Astrocyte (in vitro differentiated cells and primary cell): ENCODE data around the gene ATXN7L1. TPM values are rescaled to one million over a fixed set of nuclear protein-coding genes. Genes with fewer than 3 reads are reported as not detected.

Experiments used
- DNase-seq: peaks from one replicate; pipeline ENCODE4 v3.0.0-alpha.2; 2010; ENCODE audit warnings: low read depth
- FAIRE-seq: peaks from 2 replicates; lab custom pipeline; 2011; peaks lifted over from hg19 to GRCh38; lab: Jason Lieb, UNC
- H2AFZ ChIP-seq: 2 replicates; pipeline ENCODE4 v1.6.0; 2012; ENCODE audit warnings: low read depth, low read length, inconsistent platforms
- H3K27ac ChIP-seq: 2 replicates; pipeline ENCODE4 v1.5.1; 2011; ENCODE audit warnings: low read depth, low read length, inconsistent platforms
- H3K27me3 ChIP-seq: 2 replicates; pipeline ENCODE4 v1.6.0; 2011; ENCODE audit warnings: low read length, inconsistent platforms; ENCODE audit not compliant: insufficient read depth
- H3K36me3 ChIP-seq: 2 replicates; pipeline ENCODE4 v1.5.1; 2011; ENCODE audit warnings: low read length, inconsistent platforms; ENCODE audit not compliant: insufficient read depth
- H3K4me1 ChIP-seq: 2 replicates; pipeline ENCODE4 v1.5.1; 2011; ENCODE audit warnings: low read length, inconsistent platforms; ENCODE audit not compliant: insufficient read depth
- H3K4me2 ChIP-seq: 2 replicates; pipeline ENCODE4 v1.6.0; 2012; ENCODE audit warnings: low read length, inconsistent platforms
- H3K4me3 ChIP-seq: 2 replicates; pipeline ENCODE4 v1.5.1; 2011; ENCODE audit warnings: low read depth, mild to moderate bottlenecking, low read length, inconsistent platforms; ENCODE audit not compliant: insufficient read depth
- H3K79me2 ChIP-seq: 2 replicates; pipeline ENCODE4 v1.6.0; 2012; ENCODE audit warnings: mild to moderate bottlenecking, low read length, inconsistent platforms; ENCODE audit not compliant: insufficient read depth
- H3K9ac ChIP-seq: 2 replicates; pipeline ENCODE4 v1.6.0; 2012; ENCODE audit warnings: mild to moderate bottlenecking, low read length, inconsistent platforms
- H3K9me3 ChIP-seq: 2 replicates; pipeline ENCODE4 v1.5.1; 2012; ENCODE audit warnings: low read depth, mild to moderate bottlenecking, low read length, inconsistent platforms; ENCODE audit not compliant: insufficient read depth
- H4K20me1 ChIP-seq: 2 replicates; pipeline ENCODE4 v1.6.0; 2012; ENCODE audit warnings: low read length, inconsistent platforms; ENCODE audit not compliant: insufficient read depth
- H3K27ac Mint-ChIP-seq: one replicate; pipeline ENCODE4 v1.8.0; 2021; ENCODE audit warnings: mild to moderate bottlenecking, mixed read lengths; ENCODE audit not compliant: unreplicated experiment
- H3K27me3 Mint-ChIP-seq: one replicate; pipeline ENCODE4 v1.8.0; 2021; ENCODE audit warnings: low read depth, mixed read lengths; ENCODE audit not compliant: unreplicated experiment
- H3K36me3 Mint-ChIP-seq: one replicate; pipeline ENCODE4 v1.8.0; 2021; ENCODE audit warnings: low read depth, mixed read lengths; ENCODE audit not compliant: unreplicated experiment
- H3K4me1 Mint-ChIP-seq: one replicate; pipeline ENCODE4 v1.8.0; 2021; ENCODE audit warnings: low read depth, mixed read lengths; ENCODE audit not compliant: unreplicated experiment
- H3K4me3 Mint-ChIP-seq: one replicate; pipeline ENCODE4 v1.8.0; 2021; ENCODE audit warnings: mild to moderate bottlenecking, moderate library complexity, mixed read lengths; ENCODE audit not compliant: unreplicated experiment
- H3K9me3 Mint-ChIP-seq: one replicate; pipeline ENCODE4 v1.8.0; 2021; ENCODE audit warnings: mild to moderate bottlenecking, mixed read lengths; ENCODE audit not compliant: unreplicated experiment
- EZH2 ChIP-seq: IDR thresholded peaks from 2 replicates; pipeline ENCODE4 v1.6.1; 2012; ENCODE audit warnings: mild to moderate bottlenecking, low read length, inconsistent platforms; ENCODE audit not compliant: insufficient read depth
- total RNA-seq: library from RNA; stranded (reverse); gene quantifications from 2 replicates; pipeline ENCODE4 v1.2.1, GENCODE V29; 2021
- TF ChIP-seq, protein P1 (sequence below): IDR thresholded peaks from 2 replicates; pipeline ENCODE4 v1.5.1; 2011; ENCODE audit warnings: low read depth, mild to moderate bottlenecking, inconsistent platforms, low read length, moderate library complexity; ENCODE audit not compliant: insufficient read depth

ATXN7L1 gene
- total RNA-seq, 1 donor from 2014 or later: 7.6 TPM

DNA sequence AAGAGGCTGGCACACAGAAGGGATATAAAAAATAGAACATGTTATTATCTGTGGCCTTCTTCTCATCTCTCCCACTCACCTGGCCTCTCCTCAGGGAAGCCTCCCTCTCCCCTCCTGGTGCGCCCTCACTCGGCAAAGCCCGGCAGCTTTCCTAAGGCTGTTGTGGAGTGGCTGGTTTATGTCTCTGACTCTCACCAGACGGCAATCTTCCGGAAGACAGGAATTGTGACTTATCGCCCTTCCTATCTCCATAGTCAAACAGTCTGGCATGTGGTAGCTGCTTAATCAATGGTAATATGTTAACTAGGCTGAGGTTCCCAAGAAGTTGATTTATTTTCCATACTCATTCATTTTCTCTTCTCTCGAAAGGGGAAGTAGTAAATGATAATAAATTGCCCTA, 78.7 kb downstream of the ATXN7L1 start:
- H3K27ac ChIP-seq: no peak overlapping the region
- H3K36me3 Mint-ChIP-seq: peaks cover 5% of the 10 kb centered on the region
- H3K36me3 ChIP-seq: no peaks in the 10 kb centered on the region
- peaks cover 48% of the 10 kb centered on the region for H3K4me1 Mint-ChIP-seq
- peaks cover 28% of the 10 kb centered on the region for H3K4me1 ChIP-seq
- H3K9me3 ChIP-seq: no peaks in the 10 kb centered on the region
- no peak overlapping the region for H2AFZ ChIP-seq
- no peak overlapping the region for H3K4me3 ChIP-seq
- no peak overlapping the region for H3K27ac Mint-ChIP-seq
- no peaks in the 10 kb centered on the region for H3K27me3 ChIP-seq
- FAIRE-seq (no peak), DNase-seq (no peak)
- no peaks in the 10 kb centered on the region for H3K9me3 Mint-ChIP-seq
- peaks cover 21% of the 10 kb centered on the region for H4K20me1 ChIP-seq
- no peak overlapping the region for H3K4me3 Mint-ChIP-seq
- H3K79me2 ChIP-seq: no peaks in the 10 kb centered on the region
- TF ChIP-seq, protein P1, sequence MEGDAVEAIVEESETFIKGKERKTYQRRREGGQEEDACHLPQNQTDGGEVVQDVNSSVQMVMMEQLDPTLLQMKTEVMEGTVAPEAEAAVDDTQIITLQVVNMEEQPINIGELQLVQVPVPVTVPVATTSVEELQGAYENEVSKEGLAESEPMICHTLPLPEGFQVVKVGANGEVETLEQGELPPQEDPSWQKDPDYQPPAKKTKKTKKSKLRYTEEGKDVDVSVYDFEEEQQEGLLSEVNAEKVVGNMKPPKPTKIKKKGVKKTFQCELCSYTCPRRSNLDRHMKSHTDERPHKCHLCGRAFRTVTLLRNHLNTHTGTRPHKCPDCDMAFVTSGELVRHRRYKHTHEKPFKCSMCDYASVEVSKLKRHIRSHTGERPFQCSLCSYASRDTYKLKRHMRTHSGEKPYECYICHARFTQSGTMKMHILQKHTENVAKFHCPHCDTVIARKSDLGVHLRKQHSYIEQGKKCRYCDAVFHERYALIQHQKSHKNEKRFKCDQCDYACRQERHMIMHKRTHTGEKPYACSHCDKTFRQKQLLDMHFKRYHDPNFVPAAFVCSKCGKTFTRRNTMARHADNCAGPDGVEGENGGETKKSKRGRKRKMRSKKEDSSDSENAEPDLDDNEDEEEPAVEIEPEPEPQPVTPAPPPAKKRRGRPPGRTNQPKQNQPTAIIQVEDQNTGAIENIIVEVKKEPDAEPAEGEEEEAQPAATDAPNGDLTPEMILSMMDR: no peak
- no peak for TF ChIP-seq EZH2
- H3K4me2 ChIP-seq: no peak overlapping the region
- H3K27me3 Mint-ChIP-seq: no peaks in the 10 kb centered on the region
- no peak overlapping the region for H3K9ac ChIP-seq

DNA sequence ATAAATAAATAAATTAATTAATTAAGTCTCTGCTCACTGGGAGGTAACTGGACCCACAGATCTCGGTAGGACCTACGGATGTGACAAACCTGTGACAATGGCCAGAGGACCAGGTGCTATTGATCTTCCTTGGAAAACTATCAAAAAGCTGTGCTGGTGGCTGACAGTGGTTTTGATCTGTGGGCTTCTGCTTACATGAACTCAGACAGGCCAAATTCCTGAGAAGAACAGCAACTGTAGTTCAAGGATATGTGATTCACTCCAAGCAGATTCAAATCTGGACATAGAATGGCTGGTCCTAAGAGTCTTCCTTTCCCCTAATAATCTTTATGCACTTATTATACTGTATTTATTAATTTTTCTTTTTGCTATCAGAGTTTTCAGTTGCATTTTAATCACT, 80.0 kb downstream of the ATXN7L1 start:
- Histone ChIP-seq H3K27me3 (no peaks in the 10 kb centered on the region), H2AFZ (no peak overlapping the region), H3K79me2 (no peaks in the 10 kb centered on the region), H3K4me3 (no peak overlapping the region), H3K4me1 (peaks cover 25% of the 10 kb centered on the region), H3K9ac (no peak overlapping the region), H4K20me1 (peaks cover 10% of the 10 kb centered on the region), H3K27ac (no peak overlapping the region), H3K4me2 (no peak overlapping the region), H3K36me3 (no peaks in the 10 kb centered on the region), H3K9me3 (no peaks in the 10 kb centered on the region)
- Mint-ChIP-seq H3K27ac (no peak overlapping the region), H3K4me1 (peaks cover 41% of the 10 kb centered on the region), H3K27me3 (no peaks in the 10 kb centered on the region), H3K36me3 (peaks cover 11% of the 10 kb centered on the region), H3K4me3 (no peak overlapping the region), H3K9me3 (no peaks in the 10 kb centered on the region)
- FAIRE-seq (no peak), DNase-seq (peak; percentile 43)
- no peak for TF ChIP-seq EZH2
- TF ChIP-seq, protein P1: no peak
